GM19467 (cell line): ENCODE data around the gene KCNQ1.

Source experiments
- ATAC-seq: cut with Tn5 transposase; IDR thresholded peaks from one replicate; pipeline ENCODE4 v1.9.1; 2021; ENCODE audit warnings: mild to moderate bottlenecking, moderate library complexity; ENCODE audit not compliant: unreplicated experiment

The KCNQ1 gene

DNA sequence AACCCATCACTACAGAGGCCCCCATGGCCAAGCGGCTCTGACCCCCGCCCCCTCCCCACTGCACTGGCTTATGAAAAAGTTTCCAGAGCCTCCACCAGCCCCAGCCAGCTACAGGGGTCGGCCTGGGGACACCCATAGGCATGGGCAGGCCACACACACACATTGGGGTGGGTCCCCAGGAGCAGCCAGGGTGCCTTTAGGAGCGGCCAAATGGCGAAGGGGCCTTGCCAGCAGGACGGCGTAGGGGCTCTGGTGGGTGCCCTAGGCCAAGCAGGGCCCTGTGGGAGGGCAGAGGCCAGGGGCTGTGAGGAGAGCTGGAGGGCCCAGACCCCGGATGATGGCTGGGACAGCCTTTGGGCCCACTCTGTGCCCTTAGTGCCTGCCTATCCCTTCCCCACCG lies 34.2 kb upstream of the KCNQ1 start:
- no peak for ATAC-seq

DNA sequence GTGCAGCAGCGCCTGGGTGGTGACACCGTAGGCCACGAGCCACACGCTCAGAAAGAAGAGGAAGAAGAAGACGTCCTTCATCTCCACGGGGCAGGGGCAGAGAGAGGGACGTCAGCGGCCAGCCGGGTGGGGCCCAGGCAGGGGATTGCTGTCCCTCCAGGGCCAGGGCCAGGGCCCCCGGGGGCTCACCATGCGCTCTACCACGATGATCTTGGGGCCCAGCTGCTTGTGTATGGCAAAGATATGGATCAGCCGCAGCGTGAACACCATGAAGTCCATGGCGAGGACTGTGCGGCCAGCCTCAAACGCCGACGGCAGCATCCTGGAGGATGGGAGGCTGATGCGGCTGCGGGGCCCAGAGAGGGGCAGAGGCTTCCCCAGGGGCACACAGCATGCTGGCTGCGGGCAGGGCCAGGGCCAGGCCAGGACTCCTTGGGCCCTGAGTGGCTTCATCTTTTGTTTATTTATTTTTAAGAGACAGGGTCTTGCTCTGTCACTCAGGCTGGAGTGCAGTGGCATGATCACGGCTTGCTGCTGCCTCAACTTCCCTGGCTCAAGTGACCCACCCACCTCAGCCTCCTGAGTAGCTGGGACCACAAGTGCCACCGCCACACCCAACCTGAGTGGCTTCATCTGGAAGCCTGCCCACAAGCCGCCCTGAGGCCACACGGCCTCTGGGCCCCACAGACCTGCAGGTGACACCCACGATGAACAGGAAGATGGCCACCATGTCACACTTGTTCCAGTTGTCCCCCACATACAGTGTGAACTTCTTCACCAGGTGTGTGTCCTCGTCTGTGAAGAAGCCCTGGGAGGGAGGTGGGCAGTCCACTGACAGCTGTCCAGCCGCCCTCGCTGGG lies 33.1 kb upstream of the KCNQ1 start:
- no peak for ATAC-seq

- no peak for ATAC-seq
Measured at GRCh38 chr11:2412323-2412722, 32.5 kb upstream of the KCNQ1 start.

- ATAC-seq, result no peak
Measured at GRCh38 chr11:2413742-2414579, 30.8 kb upstream of the KCNQ1 start.

DNA sequence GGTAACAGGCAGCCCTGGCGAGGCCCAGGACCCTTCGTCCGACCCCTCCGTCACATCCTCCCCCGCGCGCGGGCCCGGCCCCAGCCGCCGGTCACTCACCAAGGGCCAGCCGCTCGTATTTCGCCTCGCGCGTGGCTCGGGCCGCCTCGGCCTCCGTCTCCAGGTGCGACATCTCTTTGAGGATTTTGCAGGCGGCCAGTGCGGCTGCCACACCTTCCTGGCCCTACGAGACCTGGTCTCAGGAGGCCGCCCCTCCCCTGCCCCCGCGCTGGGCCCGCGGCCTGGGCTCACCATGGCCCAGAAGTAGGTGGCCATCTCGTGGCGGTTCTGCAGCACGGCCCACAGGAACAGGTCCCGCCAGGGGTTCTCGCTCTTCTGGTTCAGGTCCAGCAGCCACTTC lies 30.2 kb upstream of the KCNQ1 start:
- no peak for ATAC-seq

GRCh38 chr11:2415171-2415570 lies 29.6 kb upstream of the KCNQ1 start:
- ATAC-seq, result no peak

GRCh38 chr11:2415601-2416380 lies 29.0 kb upstream of the KCNQ1 start:
- ATAC-seq, result no peak

- no peak for ATAC-seq
Measured at GRCh38 chr11:2416765-2417164, 28.0 kb upstream of the KCNQ1 start.

DNA sequence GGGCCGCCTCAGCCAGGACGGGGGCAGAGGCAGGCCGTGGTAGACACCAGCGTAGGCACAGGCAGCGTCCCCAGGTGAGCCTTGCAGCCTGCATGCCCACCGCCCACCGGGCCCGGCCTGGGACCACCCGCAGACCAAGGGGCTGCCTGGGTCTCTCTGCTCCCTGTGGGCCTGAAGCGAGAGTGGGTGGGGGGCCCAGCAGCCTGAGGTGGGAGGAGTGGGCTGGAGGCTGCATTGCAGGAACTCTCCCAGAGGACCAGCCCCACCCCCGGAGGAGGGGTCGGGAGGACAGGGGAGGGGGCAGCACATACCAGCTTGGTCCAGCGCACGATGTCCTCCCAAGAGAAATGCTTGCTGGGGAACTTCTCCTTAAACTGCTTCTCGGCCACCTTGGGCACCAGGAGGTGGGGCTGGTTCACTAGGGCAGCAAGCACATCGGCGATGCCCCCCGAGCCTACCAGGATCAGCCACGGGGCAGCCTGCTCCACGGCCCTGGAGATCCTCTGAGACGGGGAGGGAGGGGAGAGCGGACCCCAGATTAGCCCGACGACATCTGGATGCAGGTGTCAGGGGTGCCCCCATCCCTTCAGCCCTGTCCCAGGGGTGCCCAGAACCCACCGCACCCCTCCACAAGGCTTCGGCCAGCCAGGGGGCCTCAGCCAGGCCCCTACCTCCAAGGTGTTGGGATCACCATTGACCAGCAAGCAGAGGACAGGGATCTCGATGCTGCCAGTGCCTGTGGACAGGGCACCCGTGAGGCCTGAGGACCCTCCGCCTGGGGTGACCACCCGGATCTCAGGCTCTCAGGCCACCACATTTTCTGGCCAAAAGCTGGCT lies 26.7 kb upstream of the KCNQ1 start:
- ATAC-seq, result no peak

DNA sequence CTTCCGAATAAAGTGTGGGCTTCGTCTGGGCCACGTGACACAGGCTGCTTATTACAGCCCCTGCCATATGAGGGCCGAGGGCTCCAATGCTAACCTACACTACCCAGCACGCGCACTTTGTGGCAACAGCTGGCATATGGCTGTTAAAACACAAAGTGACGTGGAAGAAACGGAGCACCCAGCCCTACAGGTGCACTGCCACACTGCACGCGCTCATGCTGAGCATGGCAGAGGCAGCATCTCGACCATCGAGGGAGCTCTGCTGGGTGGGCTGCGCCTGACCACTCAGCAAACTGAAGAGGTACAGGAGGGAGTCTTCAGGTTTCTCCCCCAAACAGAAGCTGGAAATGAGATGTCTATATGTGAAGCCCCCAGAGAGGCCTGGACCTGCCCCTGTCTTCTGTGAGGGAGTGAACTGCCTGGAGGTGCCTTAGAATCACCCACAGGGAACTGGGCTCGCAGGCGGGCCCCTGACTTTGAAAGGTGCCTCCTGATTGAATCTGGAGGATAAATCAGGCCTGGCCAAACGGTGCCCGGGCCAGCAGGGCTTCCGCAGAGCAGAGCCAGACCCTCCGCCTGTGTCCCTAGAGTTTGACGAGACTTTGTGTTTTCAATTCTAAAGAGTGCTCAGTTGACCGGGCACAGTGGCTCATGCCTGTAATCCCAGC lies 26.0 kb upstream of the KCNQ1 start:
- no peak for ATAC-seq

DNA sequence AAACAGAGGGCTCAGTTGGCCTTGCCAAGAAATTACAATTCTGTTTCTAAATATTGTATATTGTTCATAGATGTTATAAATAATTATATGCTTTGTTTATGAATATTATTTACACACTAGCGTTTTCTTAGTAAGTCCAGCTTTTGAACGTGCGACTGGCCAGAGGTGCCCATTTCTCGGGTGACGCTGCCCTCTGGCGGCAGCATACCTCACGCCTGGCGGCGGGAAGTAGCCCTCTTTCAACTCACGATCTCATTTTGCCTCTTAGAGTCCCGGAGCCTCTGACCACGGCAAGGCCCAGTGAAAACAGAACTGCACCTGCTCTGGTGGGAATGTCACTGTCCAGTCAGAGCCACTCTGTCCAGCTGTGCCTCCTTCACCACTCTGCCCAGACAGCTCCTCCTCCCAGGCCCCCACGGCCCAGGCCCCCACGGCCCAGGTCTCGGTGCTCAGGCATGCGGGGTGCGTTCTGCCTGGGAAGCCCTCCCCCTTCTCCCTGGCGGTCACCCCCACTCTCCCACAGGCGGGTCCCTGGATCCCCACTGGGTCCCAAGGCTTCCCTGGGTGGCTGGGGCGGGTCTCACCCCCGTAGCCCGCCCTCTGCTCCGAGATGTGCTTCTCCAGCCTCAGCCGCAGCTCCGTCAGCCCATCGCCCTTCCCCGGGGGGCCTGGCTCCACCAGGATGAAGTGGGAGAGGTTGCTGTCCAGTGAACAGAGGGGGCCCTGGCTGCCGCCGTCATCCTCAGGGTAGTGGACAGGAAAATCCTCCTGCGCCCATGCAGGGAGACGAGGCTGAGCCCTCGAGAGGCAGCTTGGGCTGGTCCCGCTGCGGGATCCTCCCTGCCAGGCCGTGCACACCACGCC lies 24.9 kb upstream of the KCNQ1 start:
- ATAC-seq, result no peak

GRCh38 chr11:2420502-2421225 lies 24.1 kb upstream of the KCNQ1 start:
- no peak for ATAC-seq

DNA sequence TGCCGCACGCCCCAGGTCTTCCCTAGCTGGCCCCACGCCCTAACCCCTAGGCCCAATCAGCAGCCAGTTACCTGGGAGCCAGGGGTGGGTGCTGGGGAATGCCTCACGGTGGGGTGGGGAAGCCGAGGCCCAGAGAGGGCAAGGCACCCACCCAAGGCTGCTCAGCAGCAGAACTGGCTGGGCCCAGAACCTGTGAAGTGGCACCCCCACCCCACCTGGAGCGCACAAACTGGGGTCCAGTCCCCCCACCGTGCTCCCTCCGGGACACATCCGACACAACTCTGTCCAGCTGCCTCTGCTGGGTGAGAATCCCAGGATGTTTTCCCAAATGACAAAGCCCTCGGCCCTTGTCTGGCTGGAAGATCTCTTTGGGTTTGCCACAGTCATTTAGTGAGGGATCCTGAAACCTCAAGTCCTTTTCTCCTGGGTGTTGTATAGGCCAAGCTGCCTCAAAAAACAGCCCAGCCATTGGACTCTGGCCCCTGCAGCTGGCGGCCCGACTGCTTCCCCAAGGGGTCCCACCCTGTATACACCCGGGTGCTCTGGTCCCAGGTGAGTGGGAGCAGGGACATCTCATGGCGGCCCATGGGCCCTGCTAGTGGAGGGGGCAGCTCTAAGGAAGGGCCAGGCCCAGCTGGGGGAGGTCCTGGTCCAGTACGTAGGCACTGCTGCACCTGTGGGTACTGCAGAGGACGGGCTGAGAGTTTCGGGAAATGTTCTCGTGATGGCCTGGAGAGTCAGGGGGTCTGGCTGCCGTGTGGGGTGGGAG lies 23.4 kb upstream of the KCNQ1 start:
- ATAC-seq, result no peak

DNA sequence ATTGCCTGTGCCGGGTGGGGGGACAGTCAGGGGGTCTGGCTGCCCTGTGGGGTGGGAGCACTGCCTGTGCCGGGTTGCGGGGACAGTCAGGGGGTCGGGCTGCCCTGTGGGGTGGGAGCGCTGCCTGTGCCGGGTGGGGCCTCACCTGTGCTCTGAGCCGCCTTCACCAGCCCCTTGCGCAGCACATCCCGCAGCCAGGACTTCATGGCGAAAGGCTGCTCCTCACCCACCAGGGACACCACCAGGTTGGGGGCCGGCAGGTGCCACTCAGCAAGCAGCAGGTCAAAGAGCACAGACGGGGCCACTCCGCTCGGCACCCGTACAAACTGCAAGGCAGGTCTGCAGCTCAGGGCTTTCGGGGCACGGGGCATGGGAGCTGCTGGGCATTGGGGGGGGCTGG lies 22.8 kb upstream of the KCNQ1 start:
- ATAC-seq, result no peak

GRCh38 chr11:2422461-2423156 lies 22.2 kb upstream of the KCNQ1 start:
- ATAC-seq, result no peak

- no peak for ATAC-seq
Measured at GRCh38 chr11:2423157-2424025, 21.4 kb upstream of the KCNQ1 start.
